RPMI7951 (cell line): Measurements from ENCODE around the gene PCYOX1L. TPM values are rescaled to one million over a fixed set of nuclear protein-coding genes. Genes with fewer than 3 reads are reported as not detected.

ENCODE experiments used
- total RNA-seq: library from RNA; depleted of rRNA; stranded (reverse); fragments of >200 nt; shearing (Covaris generic); gene quantifications from 2 replicates; pipeline ENCODE4 v1.2.3, GENCODE V29; 2014; rRNA removed

The PCYOX1L gene
- total RNA-seq, 1 experiment from 2014 or later, result 6.2 TPM

Other genes with a start within 250 kb of the PCYOX1L start
- gene ABLIM3, start 216.6 kb upstream of the PCYOX1L start, total RNA-seq, result 19.1 and 25.1 TPM in 2 replicates
- gene AFAP1L1, start 86.2 kb upstream of the PCYOX1L start, total RNA-seq, result 14.3 and 14.8 TPM in 2 replicates
- 19.4 and 21.1 TPM in 2 replicates for gene GRPEL2, start 12.5 kb upstream of the PCYOX1L start, total RNA-seq
- gene IL17B, start 21.2 kb downstream of the PCYOX1L start, total RNA-seq, result not detected in 2 replicates
- gene CSNK1A1, start 193.4 kb downstream of the PCYOX1L start, total RNA-seq, result 209 and 245 TPM in 2 replicates
- gene ARHGEF37, start 223.5 kb downstream of the PCYOX1L start, total RNA-seq, result 0.24 and 0.29 TPM in 2 replicates